ENCODE measurements around the gene KIAA0586. TPM values are rescaled to one million over a fixed set of nuclear protein-coding genes. Genes with fewer than 3 reads are reported as not detected.
"Not testable (repeated sequence)": the region's sequence is repeated elsewhere in the genome, so short reads cannot be mapped to it uniquely, and the experiment has no call there.

The KIAA0586 gene
- total RNA-seq, 2 donors from 2014 or later: 37.3 to 47.2 TPM

- H3K36me3 Mint-ChIP-seq: no peaks in the 10 kb centered on the region
- ATAC-seq: peak; percentile 45 to 71
- no peak for DNase-seq (ENCODE audit: low spot score in 2 of 2)
- H3K9me3 Mint-ChIP-seq: no peaks in the 10 kb centered on the region
- no peak overlapping the region for H3K27ac Mint-ChIP-seq
Measured at GRCh38 chr14:58501214-58501816, 73.8 kb downstream of the KIAA0586 start.

GRCh38 chr14:58513272-58513671 is 85.8 kb downstream of the KIAA0586 start:
- no peak overlapping the region for H3K27ac Mint-ChIP-seq
- DNase-seq (ENCODE audit: low spot score in 2 of 2) (no peak), ATAC-seq (no peak)
- H3K36me3 Mint-ChIP-seq: peaks cover 17 to 18% of the 10 kb centered on the region in 2 donors
- H3K9me3 Mint-ChIP-seq: no peaks in the 10 kb centered on the region

GRCh38 chr14:58517592-58517991 is 90.1 kb downstream of the KIAA0586 start:
- Mint-ChIP-seq H3K9me3 (no peaks in the 10 kb centered on the region), H3K36me3 (peaks cover 17 to 26% of the 10 kb centered on the region in 2 donors), H3K27ac (no peak overlapping the region)
- DNase-seq (ENCODE audit: low spot score in 2 of 2) (no peak), ATAC-seq (no peak)

GRCh38 chr14:58525691-58526090 is 98.2 kb downstream of the KIAA0586 start:
- not testable (repeated sequence) for DNase-seq (ENCODE audit: low spot score in 2 of 2); ATAC-seq

GRCh38 chr14:58533446-58533845 is 105.9 kb downstream of the KIAA0586 start:
- Mint-ChIP-seq H3K27ac (no peak overlapping the region), H3K9me3 (peaks cover 5 to 15% of the 10 kb centered on the region in 2 donors), H3K36me3 (peaks cover 12 to 17% of the 10 kb centered on the region in 2 donors)
- ATAC-seq (no peak), DNase-seq (ENCODE audit: low spot score in 2 of 2) (no peak)

More at GRCh38 chr14:58525691-58526090, 98.2 kb downstream of the KIAA0586 start:
- peaks cover 30 to 32% of the 10 kb centered on the region in 2 donors for H3K36me3 Mint-ChIP-seq
- H3K9me3 Mint-ChIP-seq: peaks cover 17 to 25% of the 10 kb centered on the region in 2 donors
- H3K27ac Mint-ChIP-seq: not testable (repeated sequence)

GRCh38 chr14:58535044-58535443 is 107.5 kb downstream of the KIAA0586 start:
- no peak overlapping the region for H3K27ac Mint-ChIP-seq
- no peak for ATAC-seq
- DNase-seq (ENCODE audit: low spot score in 2 of 2): no peak
- H3K36me3 Mint-ChIP-seq: peaks cover 0 to under 1% of the 10 kb centered on the region in 2 donors
- peaks cover 0 to 4% of the 10 kb centered on the region in 2 donors for H3K9me3 Mint-ChIP-seq

GRCh38 chr14:58537004-58537403 is 109.5 kb downstream of the KIAA0586 start:
- DNase-seq (ENCODE audit: low spot score in 2 of 2): no peak
- no peak overlapping the region for H3K27ac Mint-ChIP-seq
- H3K9me3 Mint-ChIP-seq: no peaks in the 10 kb centered on the region
- peaks cover 0 to 6% of the 10 kb centered on the region in 2 donors for H3K36me3 Mint-ChIP-seq
- peak in 1 of 2 donors; percentile 61 for ATAC-seq

- H3K36me3 Mint-ChIP-seq: peaks cover 11 to 18% of the 10 kb centered on the region in 2 donors
- peaks cover 3 to 9% of the 10 kb centered on the region in 2 donors for H3K9me3 Mint-ChIP-seq
- no peak for DNase-seq (ENCODE audit: low spot score in 2 of 2)
- ATAC-seq: no peak
- no peak overlapping the region for H3K27ac Mint-ChIP-seq
Measured at GRCh38 chr14:58540749-58541632, 113.5 kb downstream of the KIAA0586 start.

- DNase-seq (ENCODE audit: low spot score in 2 of 2) (no peak), ATAC-seq (no peak)
- Mint-ChIP-seq H3K36me3 (peaks cover 11 to 18% of the 10 kb centered on the region in 2 donors), H3K27ac (no peak overlapping the region), H3K9me3 (peaks cover 3 to 9% of the 10 kb centered on the region in 2 donors)
Measured at GRCh38 chr14:58541633-58542022, 114.1 kb downstream of the KIAA0586 start.

GRCh38 chr14:58543253-58543652 is 115.7 kb downstream of the KIAA0586 start:
- ATAC-seq (no peak), DNase-seq (ENCODE audit: low spot score in 2 of 2) (no peak)
- no peak overlapping the region for H3K27ac Mint-ChIP-seq

GRCh38 chr14:58547649-58548048 is 120.1 kb downstream of the KIAA0586 start:
- H3K9me3 Mint-ChIP-seq: peaks cover 3 to 9% of the 10 kb centered on the region in 2 donors
- peaks cover 11% of the 10 kb centered on the region in 2 donors for H3K36me3 Mint-ChIP-seq
- no peak for ATAC-seq
- no peak for DNase-seq (ENCODE audit: low spot score in 2 of 2)
- no peak overlapping the region for H3K27ac Mint-ChIP-seq

More at GRCh38 chr14:58543253-58543652, 115.7 kb downstream of the KIAA0586 start:
- peaks cover 11 to 18% of the 10 kb centered on the region in 2 donors for H3K36me3 Mint-ChIP-seq
- peaks cover 3 to 9% of the 10 kb centered on the region in 2 donors for H3K9me3 Mint-ChIP-seq

GRCh38 chr14:58549105-58549757 is 121.7 kb downstream of the KIAA0586 start:
- no peak for ATAC-seq
- no peak for DNase-seq (ENCODE audit: low spot score in 2 of 2)
- no peak overlapping the region for H3K27ac Mint-ChIP-seq
- no peaks in the 10 kb centered on the region for H3K36me3 Mint-ChIP-seq
- no peaks in the 10 kb centered on the region for H3K9me3 Mint-ChIP-seq

GRCh38 chr14:58553959-58554358 is 126.4 kb downstream of the KIAA0586 start:
- no peak for DNase-seq (ENCODE audit: low spot score in 2 of 2)

GRCh38 chr14:58555647-58556046 is 128.1 kb downstream of the KIAA0586 start:
- Mint-ChIP-seq H3K9me3 (no peaks in the 10 kb centered on the region), H3K27ac (no peak overlapping the region), H3K36me3 (no peaks in the 10 kb centered on the region)
- DNase-seq (ENCODE audit: low spot score in 2 of 2) (no peak), ATAC-seq (no peak)

More at GRCh38 chr14:58553959-58554358, 126.4 kb downstream of the KIAA0586 start:
- Mint-ChIP-seq H3K36me3 (no peaks in the 10 kb centered on the region), H3K9me3 (no peaks in the 10 kb centered on the region), H3K27ac (no peak overlapping the region)
- no peak for ATAC-seq

GRCh38 chr14:58557242-58557641 is 129.7 kb downstream of the KIAA0586 start:
- H3K9me3 Mint-ChIP-seq: no peaks in the 10 kb centered on the region
- DNase-seq (ENCODE audit: low spot score in 2 of 2) (no peak), ATAC-seq (no peak)
- H3K27ac Mint-ChIP-seq: no peak overlapping the region
- H3K36me3 Mint-ChIP-seq: no peaks in the 10 kb centered on the region

- ATAC-seq: peak; percentile 40 to 46
- H3K27ac Mint-ChIP-seq: no peak overlapping the region
Measured at GRCh38 chr14:58560208-58560607, 132.7 kb downstream of the KIAA0586 start.

GRCh38 chr14:58562141-58562540 is 134.6 kb downstream of the KIAA0586 start:
- H3K36me3 Mint-ChIP-seq: no peaks in the 10 kb centered on the region
- no peaks in the 10 kb centered on the region for H3K9me3 Mint-ChIP-seq
- no peak overlapping the region for H3K27ac Mint-ChIP-seq

More at GRCh38 chr14:58560208-58560607, 132.7 kb downstream of the KIAA0586 start:
- Mint-ChIP-seq H3K9me3 (no peaks in the 10 kb centered on the region), H3K36me3 (no peaks in the 10 kb centered on the region)
- no peak for DNase-seq (ENCODE audit: low spot score in 2 of 2)

More at GRCh38 chr14:58562141-58562540, 134.6 kb downstream of the KIAA0586 start:
- ATAC-seq: no peak
- DNase-seq (ENCODE audit: low spot score in 2 of 2): no peak

All from activated naive CD4-positive, alpha-beta T cell treated with anti-CD3 and anti-CD28 coated beads, Interleukin-2, amount 50 U/mL, for 72 hours (primary cell).